ENCODE results near the gene TDRKH. TPM values are rescaled to one million over a fixed set of nuclear protein-coding genes. Genes with fewer than 3 reads are reported as not detected.

Gene TDRKH
- total and polyA plus RNA-seq, 7 experiments from 2014 or later = 7.7 to 23.1 (median 17.4) TPM

- Mint-ChIP-seq H3K27me3 (no peaks in the 10 kb centered on the region), H3K4me3 (no peak overlapping the region), H3K27ac (peak overlapping the region in 3 of 9 donors; percentile 8 to 25 (median 17)), H3K36me3 (no peaks in the 10 kb centered on the region), H3K9me3 (no peaks in the 10 kb centered on the region), H3K4me1 (peaks cover 21 to 63% (median 40%) of the 10 kb centered on the region in 7 donors)
- no peaks in the 10 kb centered on the region for H3K27me3 ChIP-seq (ENCODE audit: control insufficient read depth in 2 of 2, insufficient read depth in 2 of 2, low read length in 2 of 2)
- no peak overlapping the region for H3K4me3 ChIP-seq (ENCODE audit: low read length)
- DNase-seq = no peak
- ATAC-seq = no peak
- intact Hi-C loops (cut with micrococcal nuclease) = no loop called here
- H3K27ac ChIP-seq (ENCODE audit: low read depth, low read length) = no peak overlapping the region
- POLR2A ChIA-PET = interaction anchor here (1.6 kb wide), 1 partner anchor 17 kb away, joined by 4 read pairs; no protein-coding TSS in a partner anchor
- H3K4me1 ChIP-seq (ENCODE audit: control insufficient read depth in 2 of 2, insufficient read depth in 2 of 2, low read length in 2 of 2) = peaks cover 27 to 47% of the 10 kb centered on the region in 2 donors
- CTCF ChIA-PET = interaction anchor here (0.8 kb wide), 1 partner anchor 92 kb away, joined by 3 read pairs; no protein-coding TSS in a partner anchor
- H3K36me3 ChIP-seq (ENCODE audit: control insufficient read depth in 2 of 3, insufficient read depth in 3 of 3, low read length in 3 of 3) = no peaks in the 10 kb centered on the region
- H3K9me3 ChIP-seq (ENCODE audit: control insufficient read depth in 2 of 3, low read length in 3 of 3) = no peaks in the 10 kb centered on the region
Observed at GRCh38 chr1:151819227-151819835, 29.0 kb upstream of the TDRKH start.

DNA sequence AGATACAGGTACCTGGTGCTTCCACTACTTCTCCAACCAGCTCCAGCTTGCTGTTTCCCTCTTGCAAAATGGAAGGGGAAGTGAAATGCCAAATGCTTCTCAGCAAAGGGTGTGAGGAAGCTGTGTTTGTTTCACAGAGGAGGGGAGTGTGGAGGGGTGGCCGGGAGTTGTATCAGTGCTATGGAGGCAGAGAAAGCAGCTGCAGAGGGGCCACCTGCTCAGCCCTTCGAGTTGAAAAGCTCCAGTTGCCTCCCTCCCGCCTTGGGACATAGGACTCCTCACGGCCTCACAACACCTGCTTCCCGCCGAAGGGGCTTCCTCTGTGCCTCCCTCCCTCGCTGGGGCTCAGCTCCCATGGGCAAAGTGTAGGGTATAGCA is 27.0 kb upstream of the TDRKH start:
- H3K36me3 ChIP-seq (ENCODE audit: control insufficient read depth in 2 of 3, insufficient read depth in 3 of 3, low read length in 3 of 3) = no peaks in the 10 kb centered on the region
- Mint-ChIP-seq H3K9me3 (no peaks in the 10 kb centered on the region), H3K4me1 (peaks cover 21 to 59% (median 44%) of the 10 kb centered on the region in 7 donors), H3K27ac (peak overlapping the region in 1 of 9 donors; percentile 76), H3K4me3 (no peak overlapping the region), H3K36me3 (no peaks in the 10 kb centered on the region), H3K27me3 (no peaks in the 10 kb centered on the region)
- no peak overlapping the region for H3K4me3 ChIP-seq (ENCODE audit: low read length)
- H3K9me3 ChIP-seq (ENCODE audit: control insufficient read depth in 2 of 3, low read length in 3 of 3) = no peaks in the 10 kb centered on the region
- intact Hi-C loops (cut with micrococcal nuclease) = no loop called here
- H3K27ac ChIP-seq (ENCODE audit: low read depth, low read length) = no peak overlapping the region
- no peak for DNase-seq
- peaks cover 27 to 51% of the 10 kb centered on the region in 2 donors for H3K4me1 ChIP-seq (ENCODE audit: control insufficient read depth in 2 of 2, insufficient read depth in 2 of 2, low read length in 2 of 2)
- CTCF ChIA-PET = no interaction called here
- no peak for ATAC-seq
- H3K27me3 ChIP-seq (ENCODE audit: control insufficient read depth in 2 of 2, insufficient read depth in 2 of 2, low read length in 2 of 2) = no peaks in the 10 kb centered on the region
- POLR2A ChIA-PET = no interaction called here

- Histone ChIP-seq H3K27ac (ENCODE audit: low read depth, low read length) (no peak overlapping the region), H3K36me3 (ENCODE audit: control insufficient read depth in 2 of 3, insufficient read depth in 3 of 3, low read length in 3 of 3) (no peaks in the 10 kb centered on the region), H3K4me3 (ENCODE audit: low read length) (no peak overlapping the region), H3K27me3 (ENCODE audit: control insufficient read depth in 2 of 2, insufficient read depth in 2 of 2, low read length in 2 of 2) (no peaks in the 10 kb centered on the region), H3K4me1 (ENCODE audit: control insufficient read depth in 2 of 2, insufficient read depth in 2 of 2, low read length in 2 of 2) (peaks cover 27 to 50% of the 10 kb centered on the region in 2 donors), H3K9me3 (ENCODE audit: control insufficient read depth in 2 of 3, low read length in 3 of 3) (no peaks in the 10 kb centered on the region)
- no peaks in the 10 kb centered on the region for H3K9me3 Mint-ChIP-seq
- peak overlapping the region in 5 of 9 donors; percentile 22 to 76 (median 68) for H3K27ac Mint-ChIP-seq
- ATAC-seq = no peak
- H3K36me3 Mint-ChIP-seq = no peaks in the 10 kb centered on the region
- no peak for DNase-seq
- POLR2A ChIA-PET = interaction anchor here (0.6 kb wide), 1 partner anchor 34 kb away, joined by 4 read pairs; no protein-coding TSS in a partner anchor
- H3K27me3 Mint-ChIP-seq = no peaks in the 10 kb centered on the region
- peaks cover 21 to 55% (median 43%) of the 10 kb centered on the region in 7 donors for H3K4me1 Mint-ChIP-seq
- intact Hi-C loops (cut with micrococcal nuclease) = no loop called here
- H3K4me3 Mint-ChIP-seq = peak overlapping the region in 1 of 10 donors; percentile 63
- CTCF ChIA-PET = no interaction called here
Observed at GRCh38 chr1:151816548-151817352, 26.4 kb upstream of the TDRKH start.

DNA sequence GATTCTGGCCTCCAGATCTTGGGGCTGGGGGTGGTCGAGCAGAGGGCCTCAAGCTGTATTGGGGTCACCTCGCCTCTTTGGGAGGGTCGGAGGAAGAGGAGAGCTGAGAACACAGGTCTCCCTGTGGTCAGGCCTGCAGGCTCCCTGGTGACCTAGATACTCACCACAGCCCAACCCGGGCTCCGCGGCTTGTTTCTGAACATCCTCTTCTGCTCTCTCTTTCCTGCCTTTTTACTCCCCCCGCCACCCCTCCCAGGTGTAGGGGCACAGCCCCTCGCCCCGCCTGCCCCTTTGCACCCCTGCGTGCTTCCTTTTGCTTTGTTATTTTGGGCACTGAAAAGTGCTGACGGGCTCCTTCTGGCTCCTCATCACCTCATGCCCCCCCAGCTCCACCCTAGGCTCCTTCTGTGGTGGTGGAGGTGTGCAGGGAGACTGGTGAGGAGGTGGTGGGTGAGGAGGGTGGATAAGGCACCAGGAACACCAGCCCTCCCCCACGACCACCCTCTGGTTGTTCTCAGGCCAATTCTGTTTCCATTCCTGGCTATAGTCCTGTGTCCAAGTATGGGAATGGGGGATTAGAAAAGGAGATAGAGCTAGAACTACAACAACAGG is 25.5 kb upstream of the TDRKH start:
- no peaks in the 10 kb centered on the region for H3K36me3 ChIP-seq (ENCODE audit: control insufficient read depth in 2 of 3, insufficient read depth in 3 of 3, low read length in 3 of 3)
- H3K27me3 ChIP-seq (ENCODE audit: control insufficient read depth in 2 of 2, insufficient read depth in 2 of 2, low read length in 2 of 2) = no peaks in the 10 kb centered on the region
- ChIA-PET POLR2A (interaction anchor here (0.6 kb wide), 1 partner anchor 35 kb away, joined by 4 read pairs; no protein-coding TSS in a partner anchor), CTCF (no interaction called here)
- peak overlapping the region in 7 of 9 donors; percentile 0 to 76 (median 29) for H3K27ac Mint-ChIP-seq
- peak overlapping the region; percentile 34 for H3K4me3 ChIP-seq (ENCODE audit: low read length)
- H3K27me3 Mint-ChIP-seq = no peaks in the 10 kb centered on the region
- DNase-seq (peak in 2 of 9 donors; percentile 33 to 36), ATAC-seq (peak; percentile 75)
- intact Hi-C loops (cut with micrococcal nuclease) = no loop called here
- H3K9me3 ChIP-seq (ENCODE audit: control insufficient read depth in 2 of 3, low read length in 3 of 3) = no peaks in the 10 kb centered on the region
- no peaks in the 10 kb centered on the region for H3K9me3 Mint-ChIP-seq
- no peaks in the 10 kb centered on the region for H3K36me3 Mint-ChIP-seq
- H3K4me1 ChIP-seq (ENCODE audit: control insufficient read depth in 2 of 2, insufficient read depth in 2 of 2, low read length in 2 of 2) = peaks cover 24 to 40% of the 10 kb centered on the region in 2 donors
- H3K4me1 Mint-ChIP-seq = peaks cover 21 to 45% (median 33%) of the 10 kb centered on the region in 7 donors
- H3K4me3 Mint-ChIP-seq = peak overlapping the region in 9 of 10 donors; percentile 3 to 74 (median 42)
- H3K27ac ChIP-seq (ENCODE audit: low read depth, low read length) = no peak overlapping the region

DNA sequence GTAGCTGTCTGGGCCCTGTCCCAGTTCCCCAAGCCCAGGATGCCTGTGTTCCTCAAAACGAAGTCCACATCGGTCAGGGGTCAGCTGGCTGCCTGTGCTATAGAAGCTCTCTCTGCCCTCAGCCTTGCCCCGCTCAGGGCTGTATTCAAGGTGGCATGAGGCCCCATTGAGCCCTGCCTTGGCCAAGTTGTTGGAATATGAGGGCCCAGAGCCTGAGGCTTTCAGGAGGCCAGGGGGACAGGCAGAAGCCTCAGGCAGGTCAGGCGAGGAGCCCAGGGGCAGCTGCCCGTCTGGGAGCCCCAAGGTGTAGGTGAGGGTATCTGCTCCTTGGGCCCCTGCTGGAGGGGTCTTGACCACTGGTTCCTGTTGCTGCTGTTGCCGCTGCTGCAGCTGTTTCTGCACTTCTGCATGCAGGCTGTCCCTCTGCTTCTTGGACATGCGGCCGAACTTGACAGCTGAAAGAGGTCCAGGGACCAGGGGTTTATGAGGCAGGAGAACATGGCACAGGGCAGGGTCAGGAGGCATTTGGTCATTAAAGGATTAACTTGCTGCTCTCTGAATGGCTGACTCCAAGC is 24.8 kb upstream of the TDRKH start:
- Histone ChIP-seq H3K9me3 (ENCODE audit: control insufficient read depth in 2 of 3, low read length in 3 of 3) (no peaks in the 10 kb centered on the region), H3K27ac (ENCODE audit: low read depth, low read length) (no peak overlapping the region), H3K4me1 (ENCODE audit: control insufficient read depth in 2 of 2, insufficient read depth in 2 of 2, low read length in 2 of 2) (peaks cover 17 to 36% of the 10 kb centered on the region in 2 donors), H3K27me3 (ENCODE audit: control insufficient read depth in 2 of 2, insufficient read depth in 2 of 2, low read length in 2 of 2) (no peaks in the 10 kb centered on the region), H3K36me3 (ENCODE audit: control insufficient read depth in 2 of 3, insufficient read depth in 3 of 3, low read length in 3 of 3) (no peaks in the 10 kb centered on the region), H3K4me3 (ENCODE audit: low read length) (peak overlapping the region; percentile 34)
- ChIA-PET POLR2A (no interaction called here), CTCF (no interaction called here)
- no peak for ATAC-seq
- no peaks in the 10 kb centered on the region for H3K36me3 Mint-ChIP-seq
- intact Hi-C loops (cut with micrococcal nuclease) = no loop called here
- H3K9me3 Mint-ChIP-seq = no peaks in the 10 kb centered on the region
- DNase-seq = no peak
- peaks cover 21 to 38% (median 28%) of the 10 kb centered on the region in 7 donors for H3K4me1 Mint-ChIP-seq
- H3K4me3 Mint-ChIP-seq = peak overlapping the region in 3 of 10 donors; percentile 29 to 74 (median 38)
- H3K27ac Mint-ChIP-seq = no peak overlapping the region
- H3K27me3 Mint-ChIP-seq = no peaks in the 10 kb centered on the region

DNA sequence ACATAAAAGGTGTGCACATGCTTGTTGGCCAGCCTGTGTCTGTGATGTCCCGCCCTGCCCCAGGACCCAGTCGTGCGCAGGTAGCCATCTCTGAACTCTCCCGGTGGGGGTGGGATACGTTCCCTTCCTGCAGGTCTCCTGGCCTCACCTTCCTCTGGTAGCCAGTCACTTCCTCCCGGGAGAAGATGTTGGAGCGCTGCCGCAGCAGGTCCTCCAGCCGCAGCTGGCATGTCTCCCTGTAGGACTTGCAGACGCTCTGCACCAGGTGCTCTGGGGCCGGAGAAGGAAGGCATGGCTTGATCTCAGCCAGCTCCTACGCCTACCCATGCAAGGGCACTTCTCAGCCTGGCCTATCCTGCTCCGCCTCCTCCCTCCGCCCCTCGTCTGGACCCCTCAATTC is 24.1 kb upstream of the TDRKH start:
- Mint-ChIP-seq H3K27me3 (no peaks in the 10 kb centered on the region), H3K4me3 (no peak overlapping the region), H3K27ac (no peak overlapping the region), H3K4me1 (peaks cover 17 to 33% (median 26%) of the 10 kb centered on the region in 7 donors), H3K36me3 (no peaks in the 10 kb centered on the region), H3K9me3 (no peaks in the 10 kb centered on the region)
- intact Hi-C loops (cut with micrococcal nuclease) = no loop called here
- ChIA-PET CTCF (no interaction called here), POLR2A (no interaction called here)
- Histone ChIP-seq H3K4me3 (ENCODE audit: low read length) (no peak overlapping the region), H3K9me3 (ENCODE audit: control insufficient read depth in 2 of 3, low read length in 3 of 3) (no peaks in the 10 kb centered on the region), H3K27me3 (ENCODE audit: control insufficient read depth in 2 of 2, insufficient read depth in 2 of 2, low read length in 2 of 2) (no peaks in the 10 kb centered on the region), H3K36me3 (ENCODE audit: control insufficient read depth in 2 of 3, insufficient read depth in 3 of 3, low read length in 3 of 3) (no peaks in the 10 kb centered on the region), H3K27ac (ENCODE audit: low read depth, low read length) (no peak overlapping the region), H3K4me1 (ENCODE audit: control insufficient read depth in 2 of 2, insufficient read depth in 2 of 2, low read length in 2 of 2) (peaks cover 12 to 36% of the 10 kb centered on the region in 2 donors)
- DNase-seq (no peak), ATAC-seq (no peak)

Data from naive thymus-derived CD4-positive, alpha-beta T cell (primary cell).